K562 (cell line): ENCODE results near the gene PDIA4.

ENCODE experiments used
- CBX3 ChIP-seq, 2 experiments: IDR thresholded peaks; 1 replicate in 1 of 2; 2 replicates in 1 of 2; pipeline ENCODE4 v1.6.1; 2012; ENCODE audit warnings: inconsistent platforms in 2 of 2, low read length in 2 of 2, borderline replicate concordance in 1 of 2, control low read depth in 1 of 2
- JUN ChIP-seq, 2 experiments: sonication (generic) in 1 of 2; formaldehyde crosslinking in 1 of 2; IDR thresholded peaks; 2 replicates each; pipeline versions ENCODE4 v1.6.1 to v1.8.0; 2012 to 2022; ENCODE audit warnings: borderline replicate concordance in 2 of 2, mild to moderate bottlenecking in 2 of 2, improper control_type of control experiment in 1 of 2, low read depth in 1 of 2, low read length in 1 of 2, missing genetic modification reagents in 1 of 2
- POLR2AphosphoS5 ChIP-seq: IDR thresholded peaks from 2 replicates; pipeline ENCODE4 v1.6.1; 2011; ENCODE audit warnings: mild to moderate bottlenecking, low read depth, low read length, moderate library complexity; ENCODE audit not compliant: control insufficient read depth, insufficient read depth
- RAD21 ChIP-seq, 2 experiments: fragments of 250-450 bp in 1 of 2; fragments of 450-650 bp in 1 of 2; sonication (Bioruptor Pico) in 1 of 2; formaldehyde crosslinking in 1 of 2; IDR thresholded peaks in 1 of 2; conservative IDR thresholded peaks in 1 of 2; 2 replicates each; pipeline versions ENCODE4 v1.4.0 to v1.8.0; 2020 to 2022; ENCODE audit warnings: mild to moderate bottlenecking in 2 of 2, moderate library complexity in 1 of 2
- SLC30A9 ChIP-seq: fragments of 250-450 bp; sonication (Bioruptor Pico); IDR thresholded peaks from 2 replicates; pipeline ENCODE4 v1.8.0; 2022; ENCODE audit warnings: mild to moderate bottlenecking, moderate library complexity
- YY1 ChIP-seq, 3 experiments: IDR thresholded peaks; 2 replicates each; pipeline ENCODE4 v1.6.1; 2011; ENCODE audit warnings: low read length in 2 of 3, mild to moderate bottlenecking in 2 of 3, moderate library complexity in 2 of 3, borderline replicate concordance in 1 of 3, control low read depth in 1 of 3, low read depth in 1 of 3; ENCODE audit not compliant: insufficient read depth in 3 of 3, insufficient replicate concordance in 2 of 3, control insufficient read depth in 1 of 3, insufficient read length in 1 of 3; ENCODE audit errors: extremely low read depth in 1 of 3
- ZBTB7A ChIP-seq: IDR thresholded peaks from 2 replicates; pipeline ENCODE4 v1.6.1; 2011; ENCODE audit warnings: low read depth, mild to moderate bottlenecking, low read length, moderate library complexity, borderline replicate concordance; ENCODE audit not compliant: control insufficient read depth
- ZNF133 ChIP-seq: fragments of 250-450 bp; sonication (Bioruptor Pico); IDR thresholded peaks from 2 replicates; pipeline ENCODE4 v1.4.0; 2020; ENCODE audit warnings: mild to moderate bottlenecking
- ZNF175 ChIP-seq: fragments of 200-800 bp; sonication (Bioruptor generic); IDR thresholded peaks from 2 replicates; pipeline ENCODE4 v1.6.1; 2016; ENCODE audit warnings: low read depth, mild to moderate bottlenecking, missing genetic modification characterization, missing compliant biosample characterization
- ZNF717 ChIP-seq: fragments of 250-450 bp; sonication (Bioruptor Pico); IDR thresholded peaks from 2 replicates; pipeline ENCODE4 v1.5.0; 2021
- TF ChIP-seq, protein P1 (sequence below), 3 experiments: IDR thresholded peaks in 2 of 3; conservative IDR thresholded peaks in 1 of 3; 2 replicates each; pipeline ENCODE4 v1.5.1; 2011 to 2012; ENCODE audit warnings: low read length in 3 of 3, mild to moderate bottlenecking in 3 of 3, control low read depth in 2 of 3, improper control_type of control experiment in 1 of 3, inconsistent platforms in 1 of 3, low read depth in 1 of 3, mixed read lengths in 1 of 3, moderate library complexity in 1 of 3; ENCODE audit not compliant: insufficient read depth in 2 of 3
- TF ChIP-seq, protein P2 (sequence below): fragments of 250-450 bp; sonication (Bioruptor Pico); IDR thresholded peaks from 2 replicates; pipeline ENCODE4 v1.5.0; 2021
- TF ChIP-seq, protein P3 (sequence below): fragments of 450-650 bp; IDR thresholded peaks from 2 replicates; pipeline ENCODE4 v1.6.1; 2016; ENCODE audit warnings: low read depth, mild to moderate bottlenecking, moderate library complexity
- TF ChIP-seq, protein P4 (sequence below): IDR thresholded peaks from 2 replicates; pipeline ENCODE4 v1.6.1; 2016; ENCODE audit warnings: missing genetic modification characterization, missing compliant biosample characterization

DNA sequence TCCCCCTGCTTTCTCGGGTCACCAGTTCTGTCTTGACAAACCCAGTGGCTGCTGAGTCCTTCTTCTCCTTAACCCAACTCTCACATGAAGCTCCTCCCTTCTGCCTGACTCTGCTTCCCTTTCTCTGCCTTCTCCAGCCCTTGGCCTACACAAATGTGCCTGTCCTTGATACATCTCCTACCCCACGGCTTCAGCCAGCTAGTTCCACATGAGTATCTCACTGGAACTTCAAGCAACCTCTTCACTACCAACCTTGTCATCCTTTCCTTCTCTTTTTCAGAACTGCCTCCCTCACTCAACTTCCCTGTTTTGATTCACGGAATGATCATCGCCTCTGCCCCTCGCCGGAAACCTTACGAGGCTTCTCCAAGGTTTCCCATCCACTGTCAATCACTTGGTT, 55.9 kb downstream of the PDIA4 start:
- TF ChIP-seq RAD21 (CRISPR knock-in tag; conservative IDR thresholded peaks at IDR 0.05 in 1 of 2, IDR thresholded peaks at IDR 0.05 in 1 of 2) (no peak), YY1 (IDR thresholded peaks at IDR 0.05; ENCODE audit: borderline replicate concordance in 1 of 3, control insufficient read depth in 1 of 3, extremely low read depth in 1 of 3, insufficient read depth in 3 of 3, insufficient read length in 1 of 3, insufficient replicate concordance in 2 of 3, low read depth in 1 of 3, low read length in 2 of 3) (no peak), ZNF175 (no peak), ZNF717 (CRISPR knock-in tag) (no peak), POLR2AphosphoS5 (no peak), ZNF133 (CRISPR knock-in tag) (no peak), SLC30A9 (no peak), JUN (IDR thresholded peaks at IDR 0.05; ENCODE audit: borderline replicate concordance, low read depth, low read length) (no peak), JUN (CRISPR knock-in tag; IDR thresholded peaks at IDR 0.05; ENCODE audit: borderline replicate concordance) (no peak), ZBTB7A (no peak), CBX3 (IDR thresholded peaks at IDR 0.05; ENCODE audit: borderline replicate concordance in 1 of 2, low read length in 2 of 2) (no peak)
- TF ChIP-seq, protein P1, sequence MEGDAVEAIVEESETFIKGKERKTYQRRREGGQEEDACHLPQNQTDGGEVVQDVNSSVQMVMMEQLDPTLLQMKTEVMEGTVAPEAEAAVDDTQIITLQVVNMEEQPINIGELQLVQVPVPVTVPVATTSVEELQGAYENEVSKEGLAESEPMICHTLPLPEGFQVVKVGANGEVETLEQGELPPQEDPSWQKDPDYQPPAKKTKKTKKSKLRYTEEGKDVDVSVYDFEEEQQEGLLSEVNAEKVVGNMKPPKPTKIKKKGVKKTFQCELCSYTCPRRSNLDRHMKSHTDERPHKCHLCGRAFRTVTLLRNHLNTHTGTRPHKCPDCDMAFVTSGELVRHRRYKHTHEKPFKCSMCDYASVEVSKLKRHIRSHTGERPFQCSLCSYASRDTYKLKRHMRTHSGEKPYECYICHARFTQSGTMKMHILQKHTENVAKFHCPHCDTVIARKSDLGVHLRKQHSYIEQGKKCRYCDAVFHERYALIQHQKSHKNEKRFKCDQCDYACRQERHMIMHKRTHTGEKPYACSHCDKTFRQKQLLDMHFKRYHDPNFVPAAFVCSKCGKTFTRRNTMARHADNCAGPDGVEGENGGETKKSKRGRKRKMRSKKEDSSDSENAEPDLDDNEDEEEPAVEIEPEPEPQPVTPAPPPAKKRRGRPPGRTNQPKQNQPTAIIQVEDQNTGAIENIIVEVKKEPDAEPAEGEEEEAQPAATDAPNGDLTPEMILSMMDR (IDR thresholded peaks at IDR 0.05 in 2 of 3, conservative IDR thresholded peaks at IDR 0.05 in 1 of 3; ENCODE audit: insufficient read depth in 2 of 3, low read depth in 1 of 3, low read length in 3 of 3) = no peak
- TF ChIP-seq, protein P2, sequence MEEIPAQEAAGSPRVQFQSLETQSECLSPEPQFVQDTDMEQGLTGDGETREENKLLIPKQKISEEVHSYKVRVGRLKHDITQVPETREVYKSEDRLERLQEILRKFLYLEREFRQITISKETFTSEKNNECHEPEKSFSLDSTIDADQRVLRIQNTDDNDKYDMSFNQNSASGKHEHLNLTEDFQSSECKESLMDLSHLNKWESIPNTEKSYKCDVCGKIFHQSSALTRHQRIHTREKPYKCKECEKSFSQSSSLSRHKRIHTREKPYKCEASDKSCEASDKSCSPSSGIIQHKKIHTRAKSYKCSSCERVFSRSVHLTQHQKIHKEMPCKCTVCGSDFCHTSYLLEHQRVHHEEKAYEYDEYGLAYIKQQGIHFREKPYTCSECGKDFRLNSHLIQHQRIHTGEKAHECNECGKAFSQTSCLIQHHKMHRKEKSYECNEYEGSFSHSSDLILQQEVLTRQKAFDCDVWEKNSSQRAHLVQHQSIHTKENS (CRISPR knock-in tag) = no peak
- TF ChIP-seq, protein P3, sequence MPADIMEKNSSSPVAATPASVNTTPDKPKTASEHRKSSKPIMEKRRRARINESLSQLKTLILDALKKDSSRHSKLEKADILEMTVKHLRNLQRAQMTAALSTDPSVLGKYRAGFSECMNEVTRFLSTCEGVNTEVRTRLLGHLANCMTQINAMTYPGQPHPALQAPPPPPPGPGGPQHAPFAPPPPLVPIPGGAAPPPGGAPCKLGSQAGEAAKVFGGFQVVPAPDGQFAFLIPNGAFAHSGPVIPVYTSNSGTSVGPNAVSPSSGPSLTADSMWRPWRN = no peak
- TF ChIP-seq, protein P4, sequence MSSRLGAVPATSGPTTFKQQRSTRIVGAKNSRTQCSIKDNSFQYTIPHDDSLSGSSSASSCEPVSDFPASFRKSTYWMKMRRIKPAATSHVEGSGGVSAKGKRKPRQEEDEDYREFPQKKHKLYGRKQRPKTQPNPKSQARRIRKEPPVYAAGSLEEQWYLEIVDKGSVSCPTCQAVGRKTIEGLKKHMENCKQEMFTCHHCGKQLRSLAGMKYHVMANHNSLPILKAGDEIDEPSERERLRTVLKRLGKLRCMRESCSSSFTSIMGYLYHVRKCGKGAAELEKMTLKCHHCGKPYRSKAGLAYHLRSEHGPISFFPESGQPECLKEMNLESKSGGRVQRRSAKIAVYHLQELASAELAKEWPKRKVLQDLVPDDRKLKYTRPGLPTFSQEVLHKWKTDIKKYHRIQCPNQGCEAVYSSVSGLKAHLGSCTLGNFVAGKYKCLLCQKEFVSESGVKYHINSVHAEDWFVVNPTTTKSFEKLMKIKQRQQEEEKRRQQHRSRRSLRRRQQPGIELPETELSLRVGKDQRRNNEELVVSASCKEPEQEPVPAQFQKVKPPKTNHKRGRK (tag) = no peak
